ENCODE data around the gene ACAD9.

GRCh38 chr3:128895843-128896697 lies 16.6 kb downstream of the ACAD9 start:
- TF ChIP-seq, protein P1, sequence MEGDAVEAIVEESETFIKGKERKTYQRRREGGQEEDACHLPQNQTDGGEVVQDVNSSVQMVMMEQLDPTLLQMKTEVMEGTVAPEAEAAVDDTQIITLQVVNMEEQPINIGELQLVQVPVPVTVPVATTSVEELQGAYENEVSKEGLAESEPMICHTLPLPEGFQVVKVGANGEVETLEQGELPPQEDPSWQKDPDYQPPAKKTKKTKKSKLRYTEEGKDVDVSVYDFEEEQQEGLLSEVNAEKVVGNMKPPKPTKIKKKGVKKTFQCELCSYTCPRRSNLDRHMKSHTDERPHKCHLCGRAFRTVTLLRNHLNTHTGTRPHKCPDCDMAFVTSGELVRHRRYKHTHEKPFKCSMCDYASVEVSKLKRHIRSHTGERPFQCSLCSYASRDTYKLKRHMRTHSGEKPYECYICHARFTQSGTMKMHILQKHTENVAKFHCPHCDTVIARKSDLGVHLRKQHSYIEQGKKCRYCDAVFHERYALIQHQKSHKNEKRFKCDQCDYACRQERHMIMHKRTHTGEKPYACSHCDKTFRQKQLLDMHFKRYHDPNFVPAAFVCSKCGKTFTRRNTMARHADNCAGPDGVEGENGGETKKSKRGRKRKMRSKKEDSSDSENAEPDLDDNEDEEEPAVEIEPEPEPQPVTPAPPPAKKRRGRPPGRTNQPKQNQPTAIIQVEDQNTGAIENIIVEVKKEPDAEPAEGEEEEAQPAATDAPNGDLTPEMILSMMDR (IDR thresholded peaks at IDR 0.05): no peak
- no peak for TF ChIP-seq POLR2A (IDR thresholded peaks at IDR 0.05)
